Neural cell (in vitro differentiated cells): ENCODE data around the gene GRAP2. TPM values are rescaled to one million over a fixed set of nuclear protein-coding genes. Genes with fewer than 3 reads are reported as not detected.

Source experiments
- H2AFZ ChIP-seq: fragments of 200-600, 300-800 bp; sonication (generic), shearing (Covaris generic); 2 replicates; pipeline ENCODE4 v1.6.0; 2014; ENCODE audit warnings: low read depth, mild to moderate bottlenecking, antibody characterized with exemption, low read length, moderate library complexity
- H3F3A ChIP-seq: fragments of 200-600 bp; shearing (Covaris generic); 2 replicates; pipeline ENCODE4 v1.6.1; 2016; ENCODE audit warnings: mild to moderate bottlenecking, moderate library complexity, mixed read lengths, antibody characterized with exemption, low read length; ENCODE audit not compliant: insufficient read depth, poor library complexity, severe bottlenecking
- H3K27ac ChIP-seq: fragments of 200-600, 300-800 bp; sonication (generic), shearing (Covaris generic); 2 replicates; pipeline ENCODE4 v1.5.1; 2014; ENCODE audit warnings: mild to moderate bottlenecking, low read length, moderate library complexity
- H3K27me3 ChIP-seq: fragments of 300-800, 200-600 bp; sonication (generic), shearing (Covaris generic); 2 replicates; pipeline ENCODE4 v1.6.0; 2014; ENCODE audit warnings: mild to moderate bottlenecking, low read depth, low read length, moderate library complexity; ENCODE audit not compliant: insufficient read depth
- H3K36me3 ChIP-seq: fragments of 300-800, 200-600 bp; sonication (generic), shearing (Covaris generic); 2 replicates; pipeline ENCODE4 v1.5.1; 2014; ENCODE audit warnings: mild to moderate bottlenecking, antibody characterized with exemption, low read length, moderate library complexity; ENCODE audit not compliant: insufficient read depth
- H3K4me2 ChIP-seq: fragments of 300-800, 200-600 bp; sonication (generic), shearing (Covaris generic); 2 replicates; pipeline ENCODE4 v1.6.0; 2014; ENCODE audit warnings: mild to moderate bottlenecking, low read length
- H3K4me3 ChIP-seq: fragments of 300-800, 200-600 bp; sonication (generic), shearing (Covaris generic); 2 replicates; pipeline ENCODE4 v1.5.1; 2014; ENCODE audit warnings: mild to moderate bottlenecking, low read length, moderate library complexity
- H3K79me2 ChIP-seq: fragments of 200-600 bp; shearing (Covaris generic); replicated peaks from 2 replicates; pipeline ENCODE4 v1.6.0; 2014; ENCODE audit warnings: mild to moderate bottlenecking, low read length, moderate library complexity; ENCODE audit not compliant: insufficient read depth
- H3K9ac ChIP-seq: fragments of 300-800, 200-600 bp; sonication (generic), shearing (Covaris generic); 2 replicates; pipeline ENCODE4 v1.6.1; 2016; ENCODE audit warnings: mild to moderate bottlenecking, low read length, mixed read lengths
- H3K9me2 ChIP-seq: fragments of 200-600 bp; shearing (Covaris generic); 2 replicates; pipeline ENCODE4 v1.6.1; 2016; ENCODE audit warnings: mild to moderate bottlenecking, low read length, mixed read lengths; ENCODE audit not compliant: insufficient read depth
- H3K9me3 ChIP-seq: fragments of 200-600, 300-800 bp; sonication (generic), shearing (Covaris generic); 2 replicates; pipeline ENCODE4 v1.6.1; 2016; ENCODE audit warnings: mild to moderate bottlenecking, mixed run types, low read length, moderate library complexity, mixed read lengths
- H4K20me1 ChIP-seq: fragments of 200-600 bp; shearing (Covaris generic); 2 replicates; pipeline ENCODE4 v1.6.1; 2016; ENCODE audit warnings: mild to moderate bottlenecking, mixed run types; ENCODE audit not compliant: insufficient read depth
- CTCF ChIP-seq: fragments of 450-650 bp; IDR thresholded peaks from 2 replicates; pipeline ENCODE4 v1.5.1; 2014; ENCODE audit warnings: antibody characterized with exemption, mild to moderate bottlenecking, moderate library complexity; ENCODE audit not compliant: poor library complexity, severe bottlenecking
- EP300 ChIP-seq: fragments of 450-650 bp; conservative IDR thresholded peaks from 2 replicates; pipeline ENCODE4 v1.6.1; 2014; ENCODE audit warnings: antibody characterized with exemption, mild to moderate bottlenecking, moderate library complexity; ENCODE audit not compliant: poor library complexity, severe bottlenecking
- EZH2 ChIP-seq: fragments of 200-600, 300-800 bp; shearing (Covaris generic), sonication (generic); IDR thresholded peaks from 2 replicates; pipeline ENCODE4 v1.6.1; 2014; ENCODE audit warnings: antibody characterized with exemption, low read length, borderline replicate concordance, mild to moderate bottlenecking; ENCODE audit not compliant: insufficient read depth, poor library complexity, severe bottlenecking
- MXI1 ChIP-seq: fragments of 450-650 bp; conservative IDR thresholded peaks from 2 replicates; pipeline ENCODE4 v1.6.1; 2014; ENCODE audit warnings: antibody characterized with exemption, mild to moderate bottlenecking; ENCODE audit not compliant: poor library complexity, severe bottlenecking
- POLR2AphosphoS5 ChIP-seq: IDR thresholded peaks from 2 replicates; pipeline ENCODE4 v1.6.1; 2012
- RAD21 ChIP-seq: fragments of 450-650 bp; conservative IDR thresholded peaks from 2 replicates; pipeline ENCODE4 v1.6.1; 2014; ENCODE audit warnings: antibody characterized with exemption, mild to moderate bottlenecking, moderate library complexity
- REST ChIP-seq: IDR thresholded peaks from 2 replicates; pipeline ENCODE4 v1.6.1; 2012; ENCODE audit warnings: borderline replicate concordance
- SMC3 ChIP-seq: fragments of 450-650 bp; conservative IDR thresholded peaks from 2 replicates; pipeline ENCODE4 v1.6.1; 2014; ENCODE audit warnings: antibody characterized with exemption, mild to moderate bottlenecking, moderate library complexity; ENCODE audit not compliant: poor library complexity
- TAF1 ChIP-seq: IDR thresholded peaks from 2 replicates; pipeline ENCODE4 v1.6.1; 2012; ENCODE audit warnings: low read depth
- polyA plus RNA-seq: library from polyadenylated mRNA; depleted of rRNA; stranded (reverse); fragments of >200 nt; gene quantifications from 2 replicates; pipeline ENCODE4 v1.2.3, GENCODE V29; 2014

Gene GRAP2
- polyA plus RNA-seq, 1 donor from 2014 or later: 0.30 TPM

- Histone ChIP-seq H3K9ac (no peak overlapping the region), H3K79me2 (no peaks in the 10 kb centered on the region), H4K20me1 (no peaks in the 10 kb centered on the region), H3K4me3 (no peak overlapping the region), H3K27me3 (no peaks in the 10 kb centered on the region), H3K36me3 (no peaks in the 10 kb centered on the region), H3K27ac (no peak overlapping the region), H2AFZ (no peak overlapping the region), H3F3A (no peaks in the 10 kb centered on the region), H3K9me3 (no peaks in the 10 kb centered on the region), H3K4me2 (no peak overlapping the region), H3K9me2 (no peaks in the 10 kb centered on the region)
- TF ChIP-seq TAF1: no peak
- TF ChIP-seq CTCF: no peak
- TF ChIP-seq EP300: no peak
- no peak for TF ChIP-seq REST
- no peak for TF ChIP-seq SMC3
- TF ChIP-seq POLR2AphosphoS5: no peak
- no peak for TF ChIP-seq RAD21
- TF ChIP-seq MXI1: no peak
- TF ChIP-seq EZH2: no peak
Observed at GRCh38 chr22:39936523-39937145, 35.8 kb downstream of the GRAP2 start.

GRCh38 chr22:39937906-39938305 is 37.0 kb downstream of the GRAP2 start:
- no peaks in the 10 kb centered on the region for H3K79me2 ChIP-seq
- no peaks in the 10 kb centered on the region for H3K27me3 ChIP-seq

More at GRCh38 chr22:39937906-39938305, 37.0 kb downstream of the GRAP2 start:
- Histone ChIP-seq H3K9me2 (no peaks in the 10 kb centered on the region), H3K4me2 (no peak overlapping the region), H3F3A (no peaks in the 10 kb centered on the region), H4K20me1 (no peaks in the 10 kb centered on the region), H3K9me3 (no peaks in the 10 kb centered on the region), H3K36me3 (no peaks in the 10 kb centered on the region), H2AFZ (no peak overlapping the region), H3K4me3 (no peak overlapping the region), H3K27ac (no peak overlapping the region), H3K9ac (no peak overlapping the region)
- TF ChIP-seq SMC3 (no peak), REST (no peak)
